ENCODE data around the gene DIRAS2. TPM values are rescaled to one million over a fixed set of nuclear protein-coding genes. Genes with fewer than 3 reads are reported as not detected.
"Not testable (repeated sequence)": the region's sequence is repeated elsewhere in the genome, so short reads cannot be mapped to it uniquely, and the experiment has no call there.

Gene DIRAS2
- total RNA-seq, 4 donors from 2014 or later = 1.8 to 3.6 (median 2.8) TPM

DNA sequence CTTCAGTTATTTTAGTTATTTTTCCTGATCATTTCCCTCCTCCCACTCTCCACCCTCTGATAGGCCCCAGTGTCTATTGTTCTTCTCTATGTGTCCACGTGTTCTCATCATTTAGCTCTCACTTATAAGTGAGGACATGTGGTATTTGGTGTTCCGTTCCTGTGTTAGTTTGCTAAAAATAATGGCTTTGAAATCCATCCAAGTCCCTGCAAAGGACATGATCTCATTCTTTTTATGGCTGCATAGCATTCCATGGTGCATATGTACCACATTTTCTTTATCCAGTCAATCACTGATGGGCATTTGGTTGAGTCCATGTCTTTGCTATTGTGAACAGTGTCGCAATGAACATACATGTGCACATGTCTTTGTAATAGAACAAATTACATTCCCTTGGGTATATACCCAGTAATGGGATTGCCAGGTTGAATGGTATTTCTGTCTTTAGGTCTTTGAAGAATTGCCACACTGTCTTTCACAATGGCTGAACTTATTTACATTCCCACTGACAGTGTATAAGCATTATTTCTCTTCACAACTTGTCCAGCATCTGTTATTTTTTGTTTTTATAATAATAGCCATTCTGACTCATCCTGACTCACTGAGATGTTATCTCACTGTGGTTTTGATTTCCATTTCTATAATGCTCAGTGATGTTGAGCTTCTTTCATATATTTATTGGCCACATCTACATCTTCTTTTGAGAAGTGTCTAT, 17.2 kb upstream of the DIRAS2 start:
- Histone ChIP-seq H3K36me3 (no peaks in the 10 kb centered on the region), H3K27me3 (no peaks in the 10 kb centered on the region), H3K9me3 (peaks cover 0 to 25% (median 0%) of the 10 kb centered on the region in 4 donors), H3K4me1 (no peaks in the 10 kb centered on the region), H3K27ac (no peak overlapping the region), H3K4me3 (no peak overlapping the region)
- WGBS, 2 donors = 41 to 61% methylated on average over 3 of the region's 3 CpGs
- TF ChIP-seq, protein P1, sequence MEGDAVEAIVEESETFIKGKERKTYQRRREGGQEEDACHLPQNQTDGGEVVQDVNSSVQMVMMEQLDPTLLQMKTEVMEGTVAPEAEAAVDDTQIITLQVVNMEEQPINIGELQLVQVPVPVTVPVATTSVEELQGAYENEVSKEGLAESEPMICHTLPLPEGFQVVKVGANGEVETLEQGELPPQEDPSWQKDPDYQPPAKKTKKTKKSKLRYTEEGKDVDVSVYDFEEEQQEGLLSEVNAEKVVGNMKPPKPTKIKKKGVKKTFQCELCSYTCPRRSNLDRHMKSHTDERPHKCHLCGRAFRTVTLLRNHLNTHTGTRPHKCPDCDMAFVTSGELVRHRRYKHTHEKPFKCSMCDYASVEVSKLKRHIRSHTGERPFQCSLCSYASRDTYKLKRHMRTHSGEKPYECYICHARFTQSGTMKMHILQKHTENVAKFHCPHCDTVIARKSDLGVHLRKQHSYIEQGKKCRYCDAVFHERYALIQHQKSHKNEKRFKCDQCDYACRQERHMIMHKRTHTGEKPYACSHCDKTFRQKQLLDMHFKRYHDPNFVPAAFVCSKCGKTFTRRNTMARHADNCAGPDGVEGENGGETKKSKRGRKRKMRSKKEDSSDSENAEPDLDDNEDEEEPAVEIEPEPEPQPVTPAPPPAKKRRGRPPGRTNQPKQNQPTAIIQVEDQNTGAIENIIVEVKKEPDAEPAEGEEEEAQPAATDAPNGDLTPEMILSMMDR (IDR thresholded peaks at IDR 0.05) = no peak
- TF ChIP-seq EP300 (IDR thresholded peaks at IDR 0.05) = no peak
- no peak for TF ChIP-seq POLR2A (IDR thresholded peaks at IDR 0.05)
- no peak for DNase-seq (ENCODE audit: low spot score in 2 of 2)

- no peaks in the 10 kb centered on the region for H3K27me3 ChIP-seq
- no peak for TF ChIP-seq POLR2A (IDR thresholded peaks at IDR 0.05)
- TF ChIP-seq, protein P1 (IDR thresholded peaks at IDR 0.05) = no peak
- no peak for TF ChIP-seq EP300 (IDR thresholded peaks at IDR 0.05)
- no peak overlapping the region for H3K4me3 ChIP-seq
- DNase-seq (ENCODE audit: low spot score in 2 of 2) = no peak
- peaks cover 0 to 16% (median 0%) of the 10 kb centered on the region in 4 donors for H3K9me3 ChIP-seq
- no peaks in the 10 kb centered on the region for H3K36me3 ChIP-seq
- WGBS, 2 donors = 94 to 96% methylated on average over 4 of the region's 4 CpGs
- H3K4me1 ChIP-seq = no peaks in the 10 kb centered on the region
- H3K27ac ChIP-seq = no peak overlapping the region
Measured at GRCh38 chr9:90658783-90659182, 16.2 kb upstream of the DIRAS2 start.

GRCh38 chr9:90658181-90658580, 15.6 kb upstream of the DIRAS2 start:
- H3K27ac ChIP-seq = no peak overlapping the region
- no peaks in the 10 kb centered on the region for H3K36me3 ChIP-seq
- TF ChIP-seq POLR2A (IDR thresholded peaks at IDR 0.05) (no peak), EP300 (IDR thresholded peaks at IDR 0.05) (no peak)
- TF ChIP-seq, protein P1 (IDR thresholded peaks at IDR 0.05) = no peak
- WGBS, 2 donors = 55 to 70% methylated on average over 3 of the region's 3 CpGs
- no peaks in the 10 kb centered on the region for H3K4me1 ChIP-seq
- peaks cover 0 to 10% (median 0%) of the 10 kb centered on the region in 4 donors for H3K9me3 ChIP-seq
- H3K4me3 ChIP-seq = no peak overlapping the region
- H3K27me3 ChIP-seq = no peaks in the 10 kb centered on the region
- no peak for DNase-seq (ENCODE audit: low spot score in 2 of 2)

DNA sequence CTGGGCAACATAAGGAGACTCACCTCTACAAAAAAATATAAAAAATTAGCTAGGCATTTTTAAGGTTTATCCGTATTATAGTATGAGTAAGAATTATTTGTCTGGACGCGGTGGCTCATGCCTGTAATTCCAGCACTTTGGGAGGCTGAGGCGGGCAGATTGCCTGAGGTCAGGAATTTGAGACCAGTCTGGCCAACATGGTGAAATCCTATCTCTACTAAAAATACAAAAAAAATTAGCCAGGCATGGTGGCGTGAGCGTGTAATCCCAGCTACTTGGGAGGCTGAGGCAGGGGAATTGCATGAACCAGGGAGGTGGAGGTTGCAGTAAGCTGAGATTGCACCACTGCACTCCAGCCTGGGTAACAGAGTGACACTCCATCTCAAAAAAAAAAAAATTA, 14.3 kb upstream of the DIRAS2 start:
- H3K9me3 ChIP-seq; H3K4me1 ChIP-seq; H3K27ac ChIP-seq; DNase-seq (ENCODE audit: low spot score in 2 of 2); H3K36me3 ChIP-seq; H3K27me3 ChIP-seq; H3K4me3 ChIP-seq: not testable (repeated sequence)
- WGBS, 2 donors = 88 to 89% methylated on average over 6 of the region's 6 CpGs

- H3K27ac ChIP-seq = no peak overlapping the region
- no peaks in the 10 kb centered on the region for H3K4me1 ChIP-seq
- no peak for TF ChIP-seq POLR2A (IDR thresholded peaks at IDR 0.05)
- TF ChIP-seq, protein P1 (IDR thresholded peaks at IDR 0.05) = no peak
- TF ChIP-seq EP300 (IDR thresholded peaks at IDR 0.05) = no peak
- no peaks in the 10 kb centered on the region for H3K27me3 ChIP-seq
- no peaks in the 10 kb centered on the region for H3K36me3 ChIP-seq
- H3K9me3 ChIP-seq = peaks cover 0 to 23% (median 2%) of the 10 kb centered on the region in 4 donors
- DNase-seq (ENCODE audit: low spot score in 2 of 2) = no peak
- no peak overlapping the region for H3K4me3 ChIP-seq
- 72 to 83% methylated on average over 1 of the region's 1 CpG for WGBS, 2 donors
Measured at GRCh38 chr9:90651246-90651645, 8.6 kb upstream of the DIRAS2 start.

Data from tibial nerve (tissue), 4 donors.